Panc1 (cell line): ENCODE results near the gene OR2C3.

Source experiments
- POLR2AphosphoS5 ChIP-seq: IDR thresholded peaks from 2 replicates; pipeline ENCODE4 v1.6.1; 2012; ENCODE audit warnings: mild to moderate bottlenecking, low read depth, low read length, moderate library complexity
- SIN3A ChIP-seq: IDR thresholded peaks from 2 replicates; pipeline ENCODE4 v1.6.1; 2012; ENCODE audit warnings: low read depth, mild to moderate bottlenecking, low read length, moderate library complexity, borderline replicate concordance; ENCODE audit not compliant: insufficient read depth
- TCF7L2 ChIP-seq: IDR thresholded peaks from 2 replicates; pipeline ENCODE4 v1.6.1; 2011; ENCODE audit warnings: mild to moderate bottlenecking, low read depth, low read length, inconsistent platforms
- TF ChIP-seq, protein P1 (sequence below): fragments of 450-650 bp; IDR thresholded peaks from 2 replicates; pipeline ENCODE4 v1.5.1; 2017; ENCODE audit warnings: mild to moderate bottlenecking
- TF ChIP-seq, protein P2 (sequence below), 2 experiments: IDR thresholded peaks; 2 replicates each; pipeline ENCODE4 v1.6.1; 2011 to 2012; ENCODE audit warnings: low read depth in 2 of 2, control low read depth in 1 of 2, low read length in 1 of 2, mild to moderate bottlenecking in 1 of 2, moderate library complexity in 1 of 2; ENCODE audit not compliant: insufficient read depth in 1 of 2

DNA sequence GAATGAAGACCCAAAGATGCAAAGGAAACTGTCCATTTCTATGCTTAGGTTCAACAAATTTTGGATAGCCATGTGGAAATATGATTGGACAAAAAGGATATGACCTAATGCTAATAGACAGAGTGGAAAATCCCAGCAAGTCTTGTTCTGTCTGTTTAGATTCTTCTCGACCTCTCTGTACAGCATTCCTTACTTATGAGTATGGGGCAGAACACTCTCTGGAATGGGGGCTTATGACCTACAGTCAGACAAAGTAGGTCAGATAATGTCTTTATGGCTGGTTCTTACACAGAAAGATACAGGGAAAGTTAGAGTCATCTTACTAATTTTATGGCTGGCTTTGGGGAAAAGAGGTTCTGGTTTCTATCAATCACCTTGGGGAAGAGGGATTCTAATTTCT, 15.5 kb upstream of the OR2C3 start:
- TF ChIP-seq, protein P1, sequence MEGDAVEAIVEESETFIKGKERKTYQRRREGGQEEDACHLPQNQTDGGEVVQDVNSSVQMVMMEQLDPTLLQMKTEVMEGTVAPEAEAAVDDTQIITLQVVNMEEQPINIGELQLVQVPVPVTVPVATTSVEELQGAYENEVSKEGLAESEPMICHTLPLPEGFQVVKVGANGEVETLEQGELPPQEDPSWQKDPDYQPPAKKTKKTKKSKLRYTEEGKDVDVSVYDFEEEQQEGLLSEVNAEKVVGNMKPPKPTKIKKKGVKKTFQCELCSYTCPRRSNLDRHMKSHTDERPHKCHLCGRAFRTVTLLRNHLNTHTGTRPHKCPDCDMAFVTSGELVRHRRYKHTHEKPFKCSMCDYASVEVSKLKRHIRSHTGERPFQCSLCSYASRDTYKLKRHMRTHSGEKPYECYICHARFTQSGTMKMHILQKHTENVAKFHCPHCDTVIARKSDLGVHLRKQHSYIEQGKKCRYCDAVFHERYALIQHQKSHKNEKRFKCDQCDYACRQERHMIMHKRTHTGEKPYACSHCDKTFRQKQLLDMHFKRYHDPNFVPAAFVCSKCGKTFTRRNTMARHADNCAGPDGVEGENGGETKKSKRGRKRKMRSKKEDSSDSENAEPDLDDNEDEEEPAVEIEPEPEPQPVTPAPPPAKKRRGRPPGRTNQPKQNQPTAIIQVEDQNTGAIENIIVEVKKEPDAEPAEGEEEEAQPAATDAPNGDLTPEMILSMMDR, result no peak
- no peak for TF ChIP-seq POLR2AphosphoS5
- TF ChIP-seq, protein P2, sequence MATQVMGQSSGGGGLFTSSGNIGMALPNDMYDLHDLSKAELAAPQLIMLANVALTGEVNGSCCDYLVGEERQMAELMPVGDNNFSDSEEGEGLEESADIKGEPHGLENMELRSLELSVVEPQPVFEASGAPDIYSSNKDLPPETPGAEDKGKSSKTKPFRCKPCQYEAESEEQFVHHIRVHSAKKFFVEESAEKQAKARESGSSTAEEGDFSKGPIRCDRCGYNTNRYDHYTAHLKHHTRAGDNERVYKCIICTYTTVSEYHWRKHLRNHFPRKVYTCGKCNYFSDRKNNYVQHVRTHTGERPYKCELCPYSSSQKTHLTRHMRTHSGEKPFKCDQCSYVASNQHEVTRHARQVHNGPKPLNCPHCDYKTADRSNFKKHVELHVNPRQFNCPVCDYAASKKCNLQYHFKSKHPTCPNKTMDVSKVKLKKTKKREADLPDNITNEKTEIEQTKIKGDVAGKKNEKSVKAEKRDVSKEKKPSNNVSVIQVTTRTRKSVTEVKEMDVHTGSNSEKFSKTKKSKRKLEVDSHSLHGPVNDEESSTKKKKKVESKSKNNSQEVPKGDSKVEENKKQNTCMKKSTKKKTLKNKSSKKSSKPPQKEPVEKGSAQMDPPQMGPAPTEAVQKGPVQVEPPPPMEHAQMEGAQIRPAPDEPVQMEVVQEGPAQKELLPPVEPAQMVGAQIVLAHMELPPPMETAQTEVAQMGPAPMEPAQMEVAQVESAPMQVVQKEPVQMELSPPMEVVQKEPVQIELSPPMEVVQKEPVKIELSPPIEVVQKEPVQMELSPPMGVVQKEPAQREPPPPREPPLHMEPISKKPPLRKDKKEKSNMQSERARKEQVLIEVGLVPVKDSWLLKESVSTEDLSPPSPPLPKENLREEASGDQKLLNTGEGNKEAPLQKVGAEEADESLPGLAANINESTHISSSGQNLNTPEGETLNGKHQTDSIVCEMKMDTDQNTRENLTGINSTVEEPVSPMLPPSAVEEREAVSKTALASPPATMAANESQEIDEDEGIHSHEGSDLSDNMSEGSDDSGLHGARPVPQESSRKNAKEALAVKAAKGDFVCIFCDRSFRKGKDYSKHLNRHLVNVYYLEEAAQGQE (IDR thresholded peaks at IDR 0.05; ENCODE audit: insufficient read depth in 1 of 2, low read depth in 2 of 2, low read length in 1 of 2), result no peak
- no peak for TF ChIP-seq TCF7L2
- TF ChIP-seq SIN3A, result no peak
